Lower leg skin (tissue), 4 donors: Measurements from ENCODE around the gene NEK4. TPM values are rescaled to one million over a fixed set of nuclear protein-coding genes. Genes with fewer than 3 reads are reported as not detected.

Experiments
- DNase-seq, 2 donors: peaks; one replicate each; pipeline ENCODE4 v3.0.0-alpha.2; 2019; ENCODE audit warnings: low spot score in 2 of 2
- H3K4me3 ChIP-seq: fragments of 200-600 bp; sonication (generic); 2 replicates; pipeline ENCODE4 v1.5.1; 2017; ENCODE audit warnings: mild to moderate bottlenecking, low read depth; ENCODE audit not compliant: poor library complexity, severe bottlenecking
- POLR2A ChIP-seq, 2 donors: fragments of 450-650 bp; IDR thresholded peaks; one replicate each; pipeline ENCODE4 v1.6.1; 2016 to 2017; ENCODE audit warnings: antibody characterized with exemption in 2 of 2, mild to moderate bottlenecking in 1 of 2, moderate library complexity in 1 of 2
- WGBS, 2 donors: methylation state at CpG; one replicate each; pipeline ENCODE4 v1.1.5; 2018; 5-methylcytosine and 5-hydroxymethylcytosine counted together
- intact Hi-C: fragments of 100-400 bp; cut with DNase I; formaldehyde crosslinking; loops from one replicate; pipeline ENCODE4 v1.15.0; 2023; ENCODE audit warnings: low total_unique reads
- total RNA-seq, 4 donors: library from RNA; depleted of rRNA; stranded (reverse); fragments of >200 nt; gene quantifications; one replicate each; pipeline ENCODE4 v1.1.0, GENCODE V29; 2016
- TF ChIP-seq, protein P1 (sequence below), 3 donors: fragments of 450-650 bp; IDR thresholded peaks; one replicate each; pipeline ENCODE4 v1.5.1; 2016; ENCODE audit warnings: antibody characterized with exemption in 3 of 3, mild to moderate bottlenecking in 3 of 3, moderate library complexity in 2 of 3

The NEK4 gene
- total RNA-seq, 4 donors from 2014 or later: 9.2 to 15.9 (median 12.7) TPM

DNA sequence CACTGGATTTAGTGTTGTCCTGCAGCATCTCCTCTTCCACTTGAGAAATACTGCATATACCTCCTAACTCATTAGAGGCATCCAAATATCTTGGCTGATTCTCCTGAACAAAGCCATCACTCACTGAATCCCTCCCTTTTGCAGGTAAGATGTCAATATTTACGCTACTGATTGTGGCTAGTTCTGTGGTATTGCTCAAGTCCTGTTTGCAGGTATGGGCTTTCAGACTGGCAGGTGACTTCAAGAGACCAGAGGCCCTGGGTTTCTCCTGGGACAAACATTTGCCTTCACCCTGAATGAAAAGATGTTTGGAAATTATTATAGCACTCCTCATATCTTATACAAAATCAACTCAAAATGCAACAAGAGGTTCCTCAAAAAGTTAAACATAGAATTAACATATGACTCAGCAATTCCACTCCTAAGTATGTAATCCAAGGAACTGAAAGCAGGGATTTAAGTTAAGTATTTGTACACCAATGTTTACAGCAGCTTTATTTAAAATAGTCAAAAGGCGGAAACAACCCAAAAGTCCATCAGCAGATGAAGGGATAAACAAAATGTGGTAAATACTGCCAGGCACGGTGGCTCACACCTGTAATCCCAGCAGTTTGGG is 18.6 kb downstream of the NEK4 start:
- WGBS, 2 donors: 83 to 86% methylated on average over 3 of the region's 3 CpGs
- no peak for TF ChIP-seq POLR2A (IDR thresholded peaks at IDR 0.05)
- TF ChIP-seq, protein P1, sequence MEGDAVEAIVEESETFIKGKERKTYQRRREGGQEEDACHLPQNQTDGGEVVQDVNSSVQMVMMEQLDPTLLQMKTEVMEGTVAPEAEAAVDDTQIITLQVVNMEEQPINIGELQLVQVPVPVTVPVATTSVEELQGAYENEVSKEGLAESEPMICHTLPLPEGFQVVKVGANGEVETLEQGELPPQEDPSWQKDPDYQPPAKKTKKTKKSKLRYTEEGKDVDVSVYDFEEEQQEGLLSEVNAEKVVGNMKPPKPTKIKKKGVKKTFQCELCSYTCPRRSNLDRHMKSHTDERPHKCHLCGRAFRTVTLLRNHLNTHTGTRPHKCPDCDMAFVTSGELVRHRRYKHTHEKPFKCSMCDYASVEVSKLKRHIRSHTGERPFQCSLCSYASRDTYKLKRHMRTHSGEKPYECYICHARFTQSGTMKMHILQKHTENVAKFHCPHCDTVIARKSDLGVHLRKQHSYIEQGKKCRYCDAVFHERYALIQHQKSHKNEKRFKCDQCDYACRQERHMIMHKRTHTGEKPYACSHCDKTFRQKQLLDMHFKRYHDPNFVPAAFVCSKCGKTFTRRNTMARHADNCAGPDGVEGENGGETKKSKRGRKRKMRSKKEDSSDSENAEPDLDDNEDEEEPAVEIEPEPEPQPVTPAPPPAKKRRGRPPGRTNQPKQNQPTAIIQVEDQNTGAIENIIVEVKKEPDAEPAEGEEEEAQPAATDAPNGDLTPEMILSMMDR (IDR thresholded peaks at IDR 0.05): no peak
- intact Hi-C loops: no loop called here
- no peak for DNase-seq
- H3K4me3 ChIP-seq: no peak overlapping the region

DNA sequence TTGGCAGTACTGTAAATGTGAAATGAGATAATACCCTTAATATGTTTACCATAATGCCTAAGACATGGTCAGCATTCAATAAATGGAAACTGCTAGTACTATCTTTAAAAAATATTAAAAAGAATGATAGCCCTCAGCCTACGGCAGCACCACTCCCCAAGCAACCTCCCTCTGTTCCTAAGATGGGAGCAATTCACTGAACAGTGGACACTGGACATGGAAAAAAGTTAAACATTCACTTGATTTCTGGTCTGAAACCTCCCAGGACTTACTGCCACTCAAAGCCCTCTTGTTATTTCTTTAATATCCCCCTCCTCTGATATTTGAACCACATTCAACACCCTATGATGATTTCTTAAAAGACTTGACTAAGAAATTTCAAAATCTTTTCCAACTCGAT is 27.0 kb downstream of the NEK4 start:
- H3K4me3 ChIP-seq: no peak overlapping the region
- WGBS, 2 donors: 84 to 89% methylated on average over 2 of the region's 2 CpGs
- no peak for TF ChIP-seq POLR2A (IDR thresholded peaks at IDR 0.05)
- TF ChIP-seq, protein P1 (IDR thresholded peaks at IDR 0.05): no peak
- DNase-seq: no peak
- intact Hi-C loops: no loop called here

DNA sequence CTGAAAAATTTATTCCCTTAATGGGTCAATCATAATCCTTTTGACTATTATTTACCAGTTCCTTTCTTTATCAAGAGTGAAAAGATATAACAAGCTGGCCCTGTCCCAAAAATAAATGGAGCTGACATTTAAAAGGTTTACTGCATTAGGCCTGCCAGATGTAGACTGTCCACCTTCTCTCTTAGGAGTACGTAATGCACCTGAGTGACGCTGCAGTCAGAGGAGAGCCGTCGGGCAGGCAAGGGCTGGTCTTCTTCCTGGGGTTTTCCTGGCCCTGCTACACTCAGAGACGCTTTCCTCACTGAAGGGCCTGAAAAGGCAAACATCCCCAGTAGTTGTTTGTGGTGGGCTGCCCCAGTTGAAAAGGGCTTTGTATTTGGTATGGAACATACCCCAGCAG is 27.6 kb downstream of the NEK4 start:
- DNase-seq: no peak
- 92 to 95% methylated on average over 5 of the region's 5 CpGs for WGBS, 2 donors
- intact Hi-C loops: no loop called here
- H3K4me3 ChIP-seq: no peak overlapping the region
- TF ChIP-seq, protein P1 (IDR thresholded peaks at IDR 0.05): no peak
- TF ChIP-seq POLR2A (IDR thresholded peaks at IDR 0.05): no peak

DNA sequence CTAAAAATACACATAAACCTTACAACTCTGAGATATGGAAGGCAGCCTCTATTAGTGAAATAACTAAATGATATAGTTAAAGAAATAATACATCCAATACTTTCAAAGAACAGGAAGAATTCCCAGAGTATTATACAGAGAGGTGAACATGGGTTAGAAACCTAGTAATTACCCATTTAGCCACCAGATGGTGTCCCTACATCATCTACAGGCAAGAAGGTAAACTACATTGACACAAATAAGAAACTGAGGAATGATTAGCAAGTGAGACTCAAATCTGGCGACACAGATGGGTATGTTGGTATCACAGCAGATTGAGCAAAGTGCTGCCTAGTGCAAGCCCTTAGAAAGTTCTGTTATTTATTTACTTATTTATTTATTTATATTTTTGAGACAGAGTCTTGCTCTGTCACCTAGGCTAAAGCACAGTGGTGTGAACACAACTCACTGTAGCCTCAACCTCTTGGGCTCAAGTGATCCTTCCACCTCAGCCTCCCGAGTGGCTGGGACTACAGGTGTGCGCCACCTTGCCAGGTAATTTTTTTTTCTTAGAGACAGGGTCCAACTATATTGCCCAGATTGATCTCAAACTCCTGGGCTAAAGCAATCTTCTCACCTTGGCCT is 28.2 kb downstream of the NEK4 start:
- intact Hi-C loops: no loop called here
- WGBS, 2 donors: 72 to 84% methylated on average over 3 of the region's 3 CpGs
- TF ChIP-seq, protein P1 (IDR thresholded peaks at IDR 0.05): no peak
- no peak for TF ChIP-seq POLR2A (IDR thresholded peaks at IDR 0.05)
- H3K4me3 ChIP-seq: no peak overlapping the region
- DNase-seq: no peak

DNA sequence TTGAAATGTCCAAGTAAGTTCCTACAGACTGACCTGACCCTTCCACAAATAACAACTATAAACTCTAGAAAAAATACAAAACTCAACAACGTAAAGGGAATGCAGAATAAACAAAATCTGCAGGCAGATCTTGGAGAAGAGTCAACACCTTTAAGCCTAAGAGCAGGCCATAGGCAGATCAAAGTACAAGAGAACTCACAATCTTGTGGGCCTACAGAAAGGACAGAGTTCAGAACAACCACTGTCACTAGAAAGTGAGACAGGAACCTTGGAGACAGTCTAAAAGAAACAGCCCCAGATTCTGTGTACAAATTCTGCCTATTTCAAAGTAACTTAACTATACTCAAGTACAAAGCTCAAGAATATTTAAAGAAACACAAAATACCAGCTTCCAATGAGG is 31.0 kb downstream of the NEK4 start:
- DNase-seq: no peak
- intact Hi-C loops: no loop called here
- H3K4me3 ChIP-seq: no peak overlapping the region
- 86 to 93% methylated on average over 1 of the region's 1 CpG for WGBS, 2 donors
- TF ChIP-seq POLR2A (IDR thresholded peaks at IDR 0.05): no peak
- TF ChIP-seq, protein P1 (IDR thresholded peaks at IDR 0.05): no peak
